ENCODE results near the gene CPM.

The CPM gene

GRCh38 chr12:68886636-68887572, 46.1 kb downstream of the CPM start:
- TF ChIP-seq GATA3 (IDR thresholded peaks at IDR 0.05; ENCODE audit: low read depth, low read length) (no peak), GATA2 (IDR thresholded peaks at IDR 0.05; ENCODE audit: low read depth, low read length) (no peak)

- TF ChIP-seq GATA3 (IDR thresholded peaks at IDR 0.05; ENCODE audit: low read depth, low read length) (no peak), GATA2 (IDR thresholded peaks at IDR 0.05; ENCODE audit: low read depth, low read length) (no peak)
Observed at GRCh38 chr12:68885381-68885780, 47.6 kb downstream of the CPM start.

GRCh38 chr12:68884251-68884650, 48.7 kb downstream of the CPM start:
- TF ChIP-seq GATA3 (IDR thresholded peaks at IDR 0.05; ENCODE audit: low read depth, low read length): no peak
- TF ChIP-seq GATA2 (IDR thresholded peaks at IDR 0.05; ENCODE audit: low read depth, low read length): no peak

- no peak for TF ChIP-seq GATA3 (IDR thresholded peaks at IDR 0.05; ENCODE audit: low read depth, low read length)
- no peak for TF ChIP-seq GATA2 (IDR thresholded peaks at IDR 0.05; ENCODE audit: low read depth, low read length)
Observed at GRCh38 chr12:68883151-68883550, 49.8 kb downstream of the CPM start.

- no peak for TF ChIP-seq GATA2 (IDR thresholded peaks at IDR 0.05; ENCODE audit: low read depth, low read length)
- TF ChIP-seq GATA3 (IDR thresholded peaks at IDR 0.05; ENCODE audit: low read depth, low read length): no peak
Observed at GRCh38 chr12:68882251-68882964, 50.6 kb downstream of the CPM start.

GRCh38 chr12:68880660-68881325, 52.2 kb downstream of the CPM start:
- TF ChIP-seq GATA2 (IDR thresholded peaks at IDR 0.05; ENCODE audit: low read depth, low read length) (no peak), GATA3 (IDR thresholded peaks at IDR 0.05; ENCODE audit: low read depth, low read length) (no peak)

GRCh38 chr12:68878846-68879245, 54.1 kb downstream of the CPM start:
- TF ChIP-seq GATA2 (IDR thresholded peaks at IDR 0.05; ENCODE audit: low read depth, low read length) (no peak), GATA3 (IDR thresholded peaks at IDR 0.05; ENCODE audit: low read depth, low read length) (no peak)

GRCh38 chr12:68878283-68878682, 54.7 kb downstream of the CPM start:
- TF ChIP-seq GATA2 (IDR thresholded peaks at IDR 0.05; ENCODE audit: low read depth, low read length): no peak

GRCh38 chr12:68877583-68877982, 55.4 kb downstream of the CPM start:
- TF ChIP-seq GATA3 (IDR thresholded peaks at IDR 0.05; ENCODE audit: low read depth, low read length): no peak

GRCh38 chr12:68876461-68876860, 56.5 kb downstream of the CPM start:
- no peak for TF ChIP-seq GATA2 (IDR thresholded peaks at IDR 0.05; ENCODE audit: low read depth, low read length)
- no peak for TF ChIP-seq GATA3 (IDR thresholded peaks at IDR 0.05; ENCODE audit: low read depth, low read length)

GRCh38 chr12:68873316-68873715, 59.7 kb downstream of the CPM start:
- TF ChIP-seq GATA2 (IDR thresholded peaks at IDR 0.05; ENCODE audit: low read depth, low read length): no peak
- no peak for TF ChIP-seq GATA3 (IDR thresholded peaks at IDR 0.05; ENCODE audit: low read depth, low read length)

GRCh38 chr12:68871921-68872320, 61.0 kb downstream of the CPM start:
- no peak for TF ChIP-seq GATA3 (IDR thresholded peaks at IDR 0.05; ENCODE audit: low read depth, low read length)
- TF ChIP-seq GATA2 (IDR thresholded peaks at IDR 0.05; ENCODE audit: low read depth, low read length): no peak

GRCh38 chr12:68871396-68871795, 61.6 kb downstream of the CPM start:
- TF ChIP-seq GATA2 (IDR thresholded peaks at IDR 0.05; ENCODE audit: low read depth, low read length): no peak
- TF ChIP-seq GATA3 (IDR thresholded peaks at IDR 0.05; ENCODE audit: low read depth, low read length): no peak

GRCh38 chr12:68870443-68870842, 62.5 kb downstream of the CPM start:
- TF ChIP-seq GATA2 (IDR thresholded peaks at IDR 0.05; ENCODE audit: low read depth, low read length) (no peak), GATA3 (IDR thresholded peaks at IDR 0.05; ENCODE audit: low read depth, low read length) (no peak)
